H9 (cell line): ENCODE results near the gene NKIRAS1. TPM values are rescaled to one million over a fixed set of nuclear protein-coding genes. Genes with fewer than 3 reads are reported as not detected.

Source experiments
- DNase-seq: peaks from one replicate; pipeline ENCODE4 v3.0.0-alpha.2; 2017
- H2AFZ ChIP-seq: one replicate; pipeline ENCODE4 v1.6.1; 2013; ENCODE audit warnings: mild to moderate bottlenecking, low read length, control low read depth, moderate library complexity
- H2AK5ac ChIP-seq: 2 replicates; pipeline ENCODE4 v1.6.1; 2013; ENCODE audit warnings: low read length, control low read depth, mixed read lengths; ENCODE audit not compliant: insufficient read length
- H2BK120ac ChIP-seq: one replicate; pipeline ENCODE4 v1.6.1; 2013; ENCODE audit warnings: low read depth, mild to moderate bottlenecking, low read length, control low read depth, inconsistent platforms; ENCODE audit not compliant: poor library complexity, severe bottlenecking
- H2BK12ac ChIP-seq: 2 replicates; pipeline ENCODE4 v1.6.1; 2013; ENCODE audit warnings: low read length, control low read depth, mixed read lengths, low read depth; ENCODE audit not compliant: insufficient read length
- H2BK15ac ChIP-seq: 2 replicates; pipeline ENCODE4 v1.6.1; 2013; ENCODE audit warnings: low read depth, low read length, control low read depth
- H2BK20ac ChIP-seq: one replicate; pipeline ENCODE4 v1.6.1; 2013; ENCODE audit warnings: low read depth, mild to moderate bottlenecking, low read length, control low read depth, inconsistent platforms; ENCODE audit not compliant: poor library complexity, severe bottlenecking
- H2BK5ac ChIP-seq: 2 replicates; pipeline ENCODE4 v1.6.1; 2013; ENCODE audit warnings: low read length, control low read depth, mixed read lengths; ENCODE audit not compliant: insufficient read length
- H3K14ac ChIP-seq: 2 replicates; pipeline ENCODE4 v1.6.1; 2013; ENCODE audit warnings: low read length, control low read depth; ENCODE audit not compliant: insufficient read depth
- H3K18ac ChIP-seq: 2 replicates; pipeline ENCODE4 v1.6.1; 2013; ENCODE audit warnings: low read depth, mild to moderate bottlenecking, mixed read lengths, low read length, control low read depth; ENCODE audit not compliant: insufficient read length
- H3K23ac ChIP-seq: 2 replicates; pipeline ENCODE4 v1.6.1; 2013; ENCODE audit warnings: low read length, control low read depth, mixed read lengths, low read depth; ENCODE audit not compliant: insufficient read length
- H3K23me2 ChIP-seq: 2 replicates; pipeline ENCODE4 v1.6.1; 2013; ENCODE audit warnings: low read depth, mild to moderate bottlenecking, mixed read lengths, low read length, control low read depth; ENCODE audit not compliant: insufficient read length, poor library complexity, severe bottlenecking
- H3K27ac ChIP-seq: 2 replicates; pipeline ENCODE4 v1.5.1; 2013; ENCODE audit warnings: low read length, control low read depth, mixed read lengths, low read depth; ENCODE audit not compliant: insufficient read length
- H3K27me3 ChIP-seq: 2 replicates; pipeline ENCODE4 v1.6.1; 2013; ENCODE audit warnings: low read length, control low read depth, inconsistent platforms; ENCODE audit not compliant: insufficient read depth
- H3K4ac ChIP-seq: 2 replicates; pipeline ENCODE4 v1.6.1; 2013; ENCODE audit warnings: low read depth, mild to moderate bottlenecking, control low read depth, inconsistent platforms, low read length, moderate library complexity
- H3K4me1 ChIP-seq: 2 replicates; pipeline ENCODE4 v1.6.1; 2013; ENCODE audit warnings: low read length, control low read depth, inconsistent platforms; ENCODE audit not compliant: insufficient read depth
- H3K4me2 ChIP-seq: 2 replicates; pipeline ENCODE4 v1.6.1; 2013; ENCODE audit warnings: low read length, control low read depth, mixed read lengths; ENCODE audit not compliant: insufficient read length, insufficient read depth
- H3K56ac ChIP-seq: 2 replicates; pipeline ENCODE4 v1.6.1; 2013; ENCODE audit warnings: low read depth, mild to moderate bottlenecking, mixed read lengths, low read length, control low read depth; ENCODE audit not compliant: insufficient read length
- H3K79me1 ChIP-seq: 2 replicates; pipeline ENCODE4 v1.6.1; 2013; ENCODE audit warnings: low read depth, mild to moderate bottlenecking, moderate library complexity, low read length, control low read depth, inconsistent platforms; ENCODE audit not compliant: insufficient read depth, poor library complexity, severe bottlenecking
- H3K79me2 ChIP-seq: 2 replicates; pipeline ENCODE4 v1.6.1; 2013; ENCODE audit warnings: low read length, control low read depth, inconsistent platforms; ENCODE audit not compliant: insufficient read depth
- H3K9ac ChIP-seq: 2 replicates; pipeline ENCODE4 v1.6.1; 2013; ENCODE audit warnings: low read length, control low read depth, mixed read lengths; ENCODE audit not compliant: insufficient read length; ENCODE audit errors: extremely low read depth
- H3K9me3 ChIP-seq: one replicate; pipeline ENCODE4 v1.6.1; 2013; ENCODE audit warnings: low read depth, low read length, inconsistent platforms; ENCODE audit not compliant: control insufficient read depth
- H3T11ph ChIP-seq: one replicate; pipeline ENCODE4 v1.6.1; 2013; ENCODE audit warnings: mild to moderate bottlenecking, low read length, control low read depth, inconsistent platforms
- H4K20me1 ChIP-seq: one replicate; pipeline ENCODE4 v1.6.1; 2013; ENCODE audit not compliant: control insufficient read depth, insufficient read length, insufficient read depth
- H4K5ac ChIP-seq: 2 replicates; pipeline ENCODE4 v1.6.1; 2013; ENCODE audit warnings: low read depth, mild to moderate bottlenecking, mixed read lengths, low read length, control low read depth; ENCODE audit not compliant: insufficient read length
- H4K8ac ChIP-seq: replicated peaks from 2 replicates; pipeline ENCODE4 v1.6.1; 2013; ENCODE audit warnings: low read length, control low read depth, mixed read lengths, low read depth; ENCODE audit not compliant: insufficient read length
- H4K91ac ChIP-seq: 2 replicates; pipeline ENCODE4 v1.6.1; 2013; ENCODE audit warnings: low read depth, mild to moderate bottlenecking, moderate library complexity, mixed read lengths, low read length, control low read depth; ENCODE audit not compliant: insufficient read length
- H3K27ac Mint-ChIP-seq, 3 experiments: 2 replicates in 2 of 3; 3 replicates in 1 of 3; pipeline ENCODE4 v1.8.0; 2020 to 2021; ENCODE audit warnings: mixed read lengths in 3 of 3, mild to moderate bottlenecking in 1 of 3, moderate library complexity in 1 of 3
- H3K27me3 Mint-ChIP-seq: 2 replicates; pipeline ENCODE4 v1.8.0; 2021; ENCODE audit warnings: low read depth, mild to moderate bottlenecking, moderate library complexity, mixed read lengths
- H3K36me3 Mint-ChIP-seq, 3 experiments: 2 replicates in 2 of 3; 3 replicates in 1 of 3; pipeline ENCODE4 v1.8.0; 2020 to 2021; ENCODE audit warnings: low read depth in 3 of 3, mixed read lengths in 3 of 3; ENCODE audit not compliant: insufficient read depth in 1 of 3
- H3K4me1 Mint-ChIP-seq, 2 experiments: 2 replicates each; pipeline ENCODE4 v1.8.0; 2020; ENCODE audit warnings: mixed read lengths in 2 of 2
- H3K4me3 Mint-ChIP-seq, 2 experiments: 2 replicates in 1 of 2; 3 replicates in 1 of 2; pipeline ENCODE4 v1.8.0; 2020 to 2021; ENCODE audit warnings: mild to moderate bottlenecking in 2 of 2, mixed read lengths in 2 of 2, moderate library complexity in 1 of 2
- H3K9me3 Mint-ChIP-seq, 2 experiments: 2 replicates in 1 of 2; 3 replicates in 1 of 2; pipeline ENCODE4 v1.8.0; 2020; ENCODE audit warnings: mild to moderate bottlenecking in 2 of 2, mixed read lengths in 2 of 2, moderate library complexity in 1 of 2
- WGBS: extraction: QIAGEN DNeasy Blood & Tissue Kit; methylation state at CpG from one replicate; pipeline ENCODE4 v1.1.7; 2013; ENCODE audit warnings: missing lambda C conversion rate, low lambda C conversion rate, mixed read lengths; ENCODE audit not compliant: insufficient read length; ENCODE audit errors: extremely low coverage; 5-methylcytosine and 5-hydroxymethylcytosine counted together
- total RNA-seq: library from RNA; stranded (reverse); gene quantifications from 2 replicates; pipeline ENCODE4 v1.2.1, GENCODE V29; 2021
- TF ChIP-seq, protein P1 (sequence below): fragments of 200-600 bp; sonication (generic); conservative IDR thresholded peaks from 3 replicates; pipeline ENCODE4 v1.8.0; 2021; ENCODE audit warnings: antibody characterized with exemption, mild to moderate bottlenecking

The NKIRAS1 gene
- total RNA-seq, 1 experiment from 2014 or later = 6.1 TPM

DNA sequence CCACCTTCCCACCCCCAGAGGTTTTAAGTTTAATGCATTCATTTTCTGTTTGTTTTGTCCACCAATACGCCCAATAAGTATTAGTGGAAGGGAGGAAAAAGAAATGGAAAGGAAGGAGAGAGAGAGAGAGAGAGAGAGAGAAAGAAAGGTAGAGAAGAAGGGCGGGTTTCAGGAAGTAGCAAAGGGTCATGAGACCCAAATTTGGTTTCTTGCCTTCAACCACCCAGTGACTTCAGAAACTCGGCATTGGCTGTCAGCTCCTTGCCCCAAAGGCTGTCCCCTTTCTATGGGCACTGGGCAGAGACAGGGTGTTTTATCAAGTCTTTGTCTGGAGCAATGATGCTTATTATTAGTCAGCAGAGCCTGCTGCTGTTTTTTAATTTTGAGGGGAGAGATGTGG lies 14.8 kb upstream of the NKIRAS1 start:
- peak overlapping the region; percentile 44 for H2AFZ ChIP-seq
- H2BK120ac ChIP-seq = no peak overlapping the region
- H3K79me1 ChIP-seq = no peaks in the 10 kb centered on the region
- no peak overlapping the region for H3K9ac ChIP-seq
- no peak overlapping the region for H2BK20ac ChIP-seq
- H3K4ac ChIP-seq = no peak overlapping the region
- no peak overlapping the region for H3K56ac ChIP-seq
- no peak overlapping the region for H2BK5ac ChIP-seq
- H3K79me2 ChIP-seq = no peaks in the 10 kb centered on the region
- no peaks in the 10 kb centered on the region for H3K4me1 ChIP-seq
- no CpG with 5 or more reads among the region's 3 CpGs for WGBS
- no peak overlapping the region for H3K27ac ChIP-seq
- H3K14ac ChIP-seq = no peak overlapping the region
- no peak overlapping the region for H4K8ac ChIP-seq
- H4K20me1 ChIP-seq = no peaks in the 10 kb centered on the region
- no peaks in the 10 kb centered on the region for H3K23me2 ChIP-seq
- H3K4me2 ChIP-seq = no peak overlapping the region
- no peak overlapping the region for H2BK15ac ChIP-seq
- H3K4me3 Mint-ChIP-seq = no peak overlapping the region
- H2BK12ac ChIP-seq = no peak overlapping the region
- H3T11ph ChIP-seq = no peak overlapping the region
- H3K4me1 Mint-ChIP-seq = peaks cover 5 to 6% of the 10 kb centered on the region in 2 experiments; a peak in 3 of 4 replicates
- no peaks in the 10 kb centered on the region for H3K9me3 Mint-ChIP-seq
- H3K18ac ChIP-seq = no peak overlapping the region
- DNase-seq = no peak
- no peak overlapping the region for H2AK5ac ChIP-seq
- H4K91ac ChIP-seq = no peak overlapping the region
- H3K27me3 ChIP-seq = no peaks in the 10 kb centered on the region
- H3K36me3 Mint-ChIP-seq = no peaks in the 10 kb centered on the region
- no peak overlapping the region for H4K5ac ChIP-seq
- no peak overlapping the region for H3K27ac Mint-ChIP-seq
- TF ChIP-seq, protein P1, sequence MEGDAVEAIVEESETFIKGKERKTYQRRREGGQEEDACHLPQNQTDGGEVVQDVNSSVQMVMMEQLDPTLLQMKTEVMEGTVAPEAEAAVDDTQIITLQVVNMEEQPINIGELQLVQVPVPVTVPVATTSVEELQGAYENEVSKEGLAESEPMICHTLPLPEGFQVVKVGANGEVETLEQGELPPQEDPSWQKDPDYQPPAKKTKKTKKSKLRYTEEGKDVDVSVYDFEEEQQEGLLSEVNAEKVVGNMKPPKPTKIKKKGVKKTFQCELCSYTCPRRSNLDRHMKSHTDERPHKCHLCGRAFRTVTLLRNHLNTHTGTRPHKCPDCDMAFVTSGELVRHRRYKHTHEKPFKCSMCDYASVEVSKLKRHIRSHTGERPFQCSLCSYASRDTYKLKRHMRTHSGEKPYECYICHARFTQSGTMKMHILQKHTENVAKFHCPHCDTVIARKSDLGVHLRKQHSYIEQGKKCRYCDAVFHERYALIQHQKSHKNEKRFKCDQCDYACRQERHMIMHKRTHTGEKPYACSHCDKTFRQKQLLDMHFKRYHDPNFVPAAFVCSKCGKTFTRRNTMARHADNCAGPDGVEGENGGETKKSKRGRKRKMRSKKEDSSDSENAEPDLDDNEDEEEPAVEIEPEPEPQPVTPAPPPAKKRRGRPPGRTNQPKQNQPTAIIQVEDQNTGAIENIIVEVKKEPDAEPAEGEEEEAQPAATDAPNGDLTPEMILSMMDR = no peak
- no peaks in the 10 kb centered on the region for H3K9me3 ChIP-seq
- no peak overlapping the region for H3K23ac ChIP-seq
- H3K27me3 Mint-ChIP-seq = no peaks in the 10 kb centered on the region; the same call in 1 of the 2 replicates
